ENCODE results near the gene AANAT.

The AANAT gene

GRCh38 chr17:76491271-76492122 lies 24.1 kb downstream of the AANAT start:
- Mint-ChIP-seq H3K27ac (no peak overlapping the region), H3K9me3 (no peaks in the 10 kb centered on the region), H3K4me3 (no peak overlapping the region), H3K36me3 (ENCODE audit: low read depth) (no peaks in the 10 kb centered on the region), H3K4me1 (peaks cover 21% of the 10 kb centered on the region), H3K27me3 (ENCODE audit: low read depth, poor library complexity) (peaks cover 11% of the 10 kb centered on the region)
- no peak for DNase-seq
- TF ChIP-seq CTCF (IDR thresholded peaks at IDR 0.05), result no peak

DNA sequence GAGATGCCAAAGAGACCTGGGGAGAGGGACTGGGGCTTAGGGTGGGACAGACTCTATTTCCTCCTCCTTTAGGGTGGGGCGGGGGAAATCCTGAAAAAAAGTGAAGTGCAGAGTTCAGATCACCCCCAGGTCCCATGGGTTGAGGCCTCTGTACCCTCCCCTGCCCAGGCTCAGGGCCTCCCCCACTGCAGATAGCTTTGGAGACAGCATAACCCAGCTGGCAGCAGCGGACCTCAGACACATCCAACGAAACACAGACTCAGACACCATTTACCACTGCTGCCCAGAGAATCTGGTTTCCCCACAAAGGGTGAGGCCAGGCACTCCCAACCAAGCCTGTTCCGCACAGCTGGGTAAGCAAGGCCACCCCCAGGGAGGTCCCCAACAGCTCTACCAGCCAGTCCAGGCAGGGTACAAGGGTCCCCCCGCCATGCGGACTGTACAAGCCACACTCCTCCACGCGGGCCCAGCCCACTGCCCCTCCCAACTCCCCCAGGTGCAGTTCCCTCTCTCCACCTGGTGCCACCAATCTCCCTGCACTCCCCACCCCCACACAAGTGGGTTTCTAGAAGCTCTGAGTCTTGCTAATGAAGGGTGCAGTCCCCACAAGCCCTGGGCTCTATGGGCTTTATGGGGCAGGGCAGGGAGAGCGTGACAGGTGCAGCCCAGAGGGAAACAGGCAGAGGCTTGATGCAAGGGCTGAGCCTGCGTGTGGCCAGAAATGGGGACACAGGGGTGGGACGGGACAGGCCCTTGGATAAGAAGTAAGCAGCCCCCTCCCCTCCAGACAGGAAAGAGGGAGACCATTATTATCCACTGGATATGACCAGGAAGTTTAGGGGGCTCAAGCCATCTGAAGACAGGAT lies 25.0 kb downstream of the AANAT start:
- Mint-ChIP-seq H3K4me1 (peaks cover 28% of the 10 kb centered on the region), H3K9me3 (no peaks in the 10 kb centered on the region), H3K27me3 (ENCODE audit: low read depth, poor library complexity) (peaks cover 14% of the 10 kb centered on the region), H3K36me3 (ENCODE audit: low read depth) (no peaks in the 10 kb centered on the region), H3K27ac (no peak overlapping the region), H3K4me3 (peak overlapping the region; percentile 21)
- TF ChIP-seq CTCF (IDR thresholded peaks at IDR 0.05), result no peak
- no peak for DNase-seq

DNA sequence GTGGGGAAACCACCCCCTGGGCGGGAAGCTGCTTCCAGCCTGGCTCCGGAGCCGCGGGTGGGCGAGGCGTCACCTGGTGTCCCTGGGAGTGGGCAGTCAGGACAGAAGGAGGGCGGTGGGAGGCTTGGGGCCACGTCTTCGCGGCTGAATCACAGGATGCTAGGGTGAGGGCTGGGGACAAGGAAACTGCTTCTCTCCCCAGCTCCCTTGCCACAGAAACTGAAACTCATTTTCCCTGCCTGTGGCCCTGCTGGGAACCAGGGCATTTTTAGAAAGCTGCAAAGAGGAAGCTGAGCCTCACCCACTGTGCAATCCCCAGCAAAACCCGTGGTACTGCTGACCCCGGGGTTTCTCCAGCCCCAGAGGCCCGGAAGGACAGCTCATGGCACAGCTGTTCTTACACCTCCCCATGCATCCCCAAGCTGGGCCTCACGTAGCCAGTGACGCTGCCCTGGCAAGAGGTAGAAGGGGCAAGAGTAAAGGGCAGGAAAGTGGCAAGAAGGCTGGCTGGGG lies 25.6 kb downstream of the AANAT start:
- peaks cover 14% of the 10 kb centered on the region for H3K27me3 Mint-ChIP-seq (ENCODE audit: low read depth, poor library complexity)
- no peak for TF ChIP-seq CTCF (IDR thresholded peaks at IDR 0.05)
- H3K9me3 Mint-ChIP-seq, result no peaks in the 10 kb centered on the region
- DNase-seq, result no peak
- peak overlapping the region; percentile 68 for H3K27ac Mint-ChIP-seq
- no peak overlapping the region for H3K4me3 Mint-ChIP-seq
- no peaks in the 10 kb centered on the region for H3K36me3 Mint-ChIP-seq (ENCODE audit: low read depth)
- peaks cover 35% of the 10 kb centered on the region for H3K4me1 Mint-ChIP-seq

DNA sequence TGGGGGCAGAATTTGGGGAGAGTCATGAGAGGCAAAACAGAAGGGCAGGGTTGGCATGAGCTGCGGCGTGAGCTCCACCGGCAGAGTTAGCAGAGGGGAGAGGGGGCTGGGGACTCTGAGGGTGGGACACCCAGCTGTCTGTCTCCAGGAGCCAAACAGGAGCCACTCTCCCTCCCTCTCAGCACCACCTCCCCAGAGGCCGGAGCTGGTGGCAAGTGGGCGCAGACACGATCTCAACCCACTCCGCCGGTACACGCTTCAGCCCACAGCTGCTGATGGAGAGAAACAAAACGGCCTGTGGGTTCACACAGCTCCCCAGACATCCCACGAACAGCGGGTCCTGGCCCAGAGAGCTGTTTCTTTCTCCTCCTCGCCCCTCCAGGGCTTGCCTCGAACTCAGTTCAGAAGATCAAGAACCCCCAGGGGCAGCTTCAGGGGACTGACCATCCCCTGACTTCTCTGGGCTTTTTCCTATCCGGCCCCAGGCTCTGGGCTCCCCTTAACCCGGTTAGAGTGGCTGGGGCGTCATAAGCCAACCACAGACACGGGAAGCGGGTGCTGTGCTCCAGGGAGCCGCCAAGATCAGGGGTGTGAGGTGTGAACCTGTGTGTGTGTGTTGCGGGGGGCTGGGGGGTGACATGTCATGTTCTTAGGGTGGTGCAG lies 26.2 kb downstream of the AANAT start:
- Mint-ChIP-seq H3K36me3 (ENCODE audit: low read depth) (no peaks in the 10 kb centered on the region), H3K4me1 (peaks cover 40% of the 10 kb centered on the region), H3K9me3 (no peaks in the 10 kb centered on the region), H3K4me3 (no peak overlapping the region), H3K27me3 (ENCODE audit: low read depth, poor library complexity) (peaks cover 16% of the 10 kb centered on the region), H3K27ac (peak overlapping the region; percentile 68)
- no peak for DNase-seq
- no peak for TF ChIP-seq CTCF (IDR thresholded peaks at IDR 0.05)

GRCh38 chr17:76495663-76496400 lies 28.4 kb downstream of the AANAT start:
- Mint-ChIP-seq H3K9me3 (no peaks in the 10 kb centered on the region), H3K36me3 (ENCODE audit: low read depth) (no peaks in the 10 kb centered on the region), H3K27me3 (ENCODE audit: low read depth, poor library complexity) (peaks cover 28% of the 10 kb centered on the region), H3K4me3 (no peak overlapping the region), H3K27ac (no peak overlapping the region), H3K4me1 (peaks cover 62% of the 10 kb centered on the region)
- TF ChIP-seq CTCF (IDR thresholded peaks at IDR 0.05), result no peak
- no peak for DNase-seq

All from nephron progenitor cell (in vitro differentiated cells).